ENCODE data around the gene LYAR. TPM values are rescaled to one million over a fixed set of nuclear protein-coding genes. Genes with fewer than 3 reads are reported as not detected.

Gene LYAR
- total RNA-seq, 4 donors from 2014 or later: 12.2 to 18.4 (median 13.3) TPM

- Histone ChIP-seq H3K27ac (replicated peaks in 1 of 4) (no peak overlapping the region), H3K9me3 (peaks cover 0 to 7% (median 6%) of the 10 kb centered on the region in 4 donors), H3K27me3 (peaks cover 0 to 13% (median 0%) of the 10 kb centered on the region in 4 donors), H3K4me1 (no peaks in the 10 kb centered on the region), H3K36me3 (no peaks in the 10 kb centered on the region), H3K4me3 (no peak overlapping the region)
- no peak for TF ChIP-seq POLR2A (IDR thresholded peaks at IDR 0.05; ENCODE audit: low read depth)
- no peak for TF ChIP-seq POLR2AphosphoS5 (IDR thresholded peaks at IDR 0.05)
- TF ChIP-seq EP300 (IDR thresholded peaks at IDR 0.05): no peak
- TF ChIP-seq CTCF (IDR thresholded peaks at IDR 0.05): no peak
- WGBS: 89% methylated on average over 4 of the region's 4 CpGs
- intact Hi-C loops (cut with DNase I): no loop called here
- DNase-seq (ENCODE audit: extremely low spot score): no peak
Observed at GRCh38 chr4:4328840-4329239, 38.9 kb upstream of the LYAR start.

GRCh38 chr4:4328206-4328605, 38.3 kb upstream of the LYAR start:
- H3K27ac ChIP-seq (replicated peaks in 1 of 4): no peak overlapping the region
- TF ChIP-seq POLR2A (IDR thresholded peaks at IDR 0.05; ENCODE audit: low read depth): no peak
- TF ChIP-seq CTCF (IDR thresholded peaks at IDR 0.05): no peak
- TF ChIP-seq POLR2AphosphoS5 (IDR thresholded peaks at IDR 0.05): no peak
- H3K4me3 ChIP-seq: no peak overlapping the region
- intact Hi-C loops (cut with DNase I): no loop called here
- H3K36me3 ChIP-seq: no peaks in the 10 kb centered on the region
- H3K27me3 ChIP-seq: peaks cover 0 to 13% (median 0%) of the 10 kb centered on the region in 4 donors
- peaks cover 0 to 7% (median 6%) of the 10 kb centered on the region in 4 donors for H3K9me3 ChIP-seq
- DNase-seq (ENCODE audit: extremely low spot score): no peak
- H3K4me1 ChIP-seq: no peaks in the 10 kb centered on the region
- 94% methylated on average over 1 of the region's 1 CpG for WGBS

- H3K4me1 ChIP-seq: no peaks in the 10 kb centered on the region
- TF ChIP-seq EP300 (IDR thresholded peaks at IDR 0.05) (no peak), CTCF (IDR thresholded peaks at IDR 0.05) (no peak), POLR2AphosphoS5 (IDR thresholded peaks at IDR 0.05) (no peak), POLR2A (IDR thresholded peaks at IDR 0.05; ENCODE audit: low read depth) (no peak)
- DNase-seq (ENCODE audit: extremely low spot score): no peak
- WGBS: 43% methylated on average over 9 of the region's 22 CpGs
- peaks cover 0 to 7% (median 6%) of the 10 kb centered on the region in 4 donors for H3K9me3 ChIP-seq
- no peak overlapping the region for H3K27ac ChIP-seq (replicated peaks in 1 of 4)
- intact Hi-C loops (cut with DNase I): no loop called here
- H3K36me3 ChIP-seq: peaks cover 0 to 1% (median 1%) of the 10 kb centered on the region in 4 donors
- no peak overlapping the region for H3K4me3 ChIP-seq
- H3K27me3 ChIP-seq: peaks cover 0 to 13% (median 0%) of the 10 kb centered on the region in 4 donors
Observed at GRCh38 chr4:4327652-4328121, 37.7 kb upstream of the LYAR start.

- Histone ChIP-seq H3K36me3 (peaks cover 7 to 17% (median 16%) of the 10 kb centered on the region in 4 donors), H3K4me3 (no peak overlapping the region), H3K27me3 (peaks cover 0 to 13% (median 0%) of the 10 kb centered on the region in 4 donors), H3K9me3 (peaks cover 0 to 7% (median 6%) of the 10 kb centered on the region in 4 donors), H3K27ac (replicated peaks in 1 of 4) (no peak overlapping the region), H3K4me1 (no peaks in the 10 kb centered on the region)
- 93% methylated on average over 4 of the region's 4 CpGs for WGBS
- intact Hi-C loops (cut with DNase I): no loop called here
- no peak for TF ChIP-seq CTCF (IDR thresholded peaks at IDR 0.05)
- no peak for TF ChIP-seq EP300 (IDR thresholded peaks at IDR 0.05)
- no peak for TF ChIP-seq POLR2AphosphoS5 (IDR thresholded peaks at IDR 0.05)
- TF ChIP-seq POLR2A (IDR thresholded peaks at IDR 0.05; ENCODE audit: low read depth): no peak
- DNase-seq (ENCODE audit: extremely low spot score): no peak
Observed at GRCh38 chr4:4326166-4326565, 36.2 kb upstream of the LYAR start.

GRCh38 chr4:4325321-4325720, 35.4 kb upstream of the LYAR start:
- TF ChIP-seq EP300 (IDR thresholded peaks at IDR 0.05): no peak
- TF ChIP-seq POLR2A (IDR thresholded peaks at IDR 0.05; ENCODE audit: low read depth): no peak
- TF ChIP-seq POLR2AphosphoS5 (IDR thresholded peaks at IDR 0.05): no peak
- no peak for TF ChIP-seq CTCF (IDR thresholded peaks at IDR 0.05)
- 95% methylated on average over 5 of the region's 5 CpGs for WGBS
- H3K27ac ChIP-seq (replicated peaks in 1 of 4): no peak overlapping the region
- peaks cover 0 to 6% (median 5%) of the 10 kb centered on the region in 4 donors for H3K9me3 ChIP-seq
- no peak overlapping the region for H3K4me3 ChIP-seq
- H3K36me3 ChIP-seq: peaks cover 16 to 25% (median 25%) of the 10 kb centered on the region in 4 donors
- no peaks in the 10 kb centered on the region for H3K4me1 ChIP-seq
- peaks cover 0 to 13% (median 0%) of the 10 kb centered on the region in 4 donors for H3K27me3 ChIP-seq
- DNase-seq (ENCODE audit: extremely low spot score): no peak
- intact Hi-C loops (cut with DNase I): no loop called here

All from esophagus muscularis mucosa (tissue), 4 donors.